Endothelial cell of umbilical vein (primary cell): Measurements from ENCODE around the gene PSG1. TPM values are rescaled to one million over a fixed set of nuclear protein-coding genes. Genes with fewer than 3 reads are reported as not detected.
A peak's percentile ranks its signal among the peaks of the same experiment; 100 is the strongest.
"Not testable (repeated sequence)": the region's sequence is repeated elsewhere in the genome, so short reads cannot be mapped to it uniquely, and the experiment has no call there.

ENCODE experiments used
- BruUV-seq: library from RNA; stranded (reverse); fragments of 400-500 nt; replicated peaks from 2 replicates; lab custom pipeline; 2021; lab: Mats Ljungman, UMichigan
- CTCF ChIA-PET: fragments of 300-600, 350-600 bp; sonication (Branson Sonifier 250); formaldehyde crosslinking; loops from one replicate; lab custom pipeline; 2021; ENCODE audit warnings: antibody characterized with exemption, inconsistent platforms; lab: Charles Lee
- POLR2A ChIA-PET: fragments of 300-600, 350-600 bp; sonication (Branson Sonifier 250); formaldehyde crosslinking; loops from one replicate; lab custom pipeline; 2021; ENCODE audit warnings: antibody characterized with exemption, inconsistent platforms; lab: Charles Lee
- DNase-seq: peaks from one replicate; pipeline ENCODE4 v3.0.0-alpha.2; 2011; ENCODE audit warnings: low read depth, low spot score
- FAIRE-seq: peaks from 2 replicates; lab custom pipeline; 2011; peaks lifted over from hg19 to GRCh38; lab: Jason Lieb, UNC
- H2AFZ ChIP-seq: 2 replicates; pipeline ENCODE4 v1.6.0; 2012; ENCODE audit warnings: low read depth, low read length, control low read depth, inconsistent platforms
- H3K27ac ChIP-seq: 2 replicates; pipeline ENCODE4 v1.5.1; 2011; ENCODE audit warnings: low read depth, mild to moderate bottlenecking, control low read depth, low read length, moderate library complexity; ENCODE audit not compliant: insufficient read depth
- H3K27me3 ChIP-seq, 2 experiments: 2 replicates each; pipeline versions ENCODE4 v1.6.0 to v1.6.1; 2011; ENCODE audit warnings: low read length in 2 of 2, mixed read lengths in 1 of 2; ENCODE audit not compliant: control insufficient read depth in 2 of 2, insufficient read depth in 2 of 2
- H3K36me3 ChIP-seq, 2 experiments: 2 replicates in 1 of 2; 3 replicates in 1 of 2; pipeline ENCODE4 v1.5.1; 2011; ENCODE audit warnings: low read length in 2 of 2, mild to moderate bottlenecking in 1 of 2, moderate library complexity in 1 of 2; ENCODE audit not compliant: control insufficient read depth in 2 of 2, insufficient read depth in 2 of 2; ENCODE audit errors: extremely low read depth in 1 of 2
- H3K4me1 ChIP-seq: 3 replicates; pipeline ENCODE4 v1.5.1; 2011; ENCODE audit warnings: mild to moderate bottlenecking, low read length; ENCODE audit not compliant: control insufficient read depth, insufficient read depth; ENCODE audit errors: extremely low read depth
- H3K4me2 ChIP-seq: 2 replicates; pipeline ENCODE4 v1.6.1; 2011; ENCODE audit warnings: low read length, control low read depth, mixed read lengths; ENCODE audit not compliant: insufficient read depth
- H3K4me3 ChIP-seq, 3 experiments: fragments of 200-600 bp in 1 of 3; sonication (generic), shearing (Covaris generic) in 1 of 3; replicated peaks in 1 of 3; 2 replicates each; pipeline ENCODE4 v1.5.1; 2011 to 2016; ENCODE audit warnings: control low read depth in 3 of 3, low read length in 3 of 3, mild to moderate bottlenecking in 2 of 3, inconsistent platforms in 1 of 3, low read depth in 1 of 3, moderate library complexity in 1 of 3; ENCODE audit not compliant: insufficient read depth in 1 of 3
- H3K79me2 ChIP-seq: 2 replicates; pipeline ENCODE4 v1.6.0; 2012; ENCODE audit warnings: low read length, inconsistent platforms; ENCODE audit not compliant: control insufficient read depth, insufficient read depth
- H3K9ac ChIP-seq: replicated peaks from 2 replicates; pipeline ENCODE3; 2011; ENCODE audit warnings: low read length, control low read depth; ENCODE audit not compliant: insufficient read depth; ENCODE audit errors: extremely low read depth
- H3K9me1 ChIP-seq: replicated peaks from 3 replicates; pipeline ENCODE4 v1.6.0; 2011; ENCODE audit warnings: mild to moderate bottlenecking, low read length; ENCODE audit not compliant: control insufficient read depth, insufficient read depth; ENCODE audit errors: extremely low read depth
- H3K9me3 ChIP-seq: replicated peaks from 2 replicates; pipeline ENCODE4 v1.5.1; 2012; ENCODE audit warnings: low read length, inconsistent platforms; ENCODE audit not compliant: control insufficient read depth, insufficient read depth
- H4K20me1 ChIP-seq: replicated peaks from 2 replicates; pipeline ENCODE3; 2011; ENCODE audit warnings: mild to moderate bottlenecking, low read length; ENCODE audit not compliant: control insufficient read depth, insufficient read depth; ENCODE audit errors: extremely low read depth
- CTCF ChIP-seq, 2 donors: IDR thresholded peaks; 1 replicate in 1 of 2; 2 replicates in 1 of 2; pipeline ENCODE4 v1.5.1; 2011; ENCODE audit warnings: low read length in 2 of 2, mild to moderate bottlenecking in 2 of 2, moderate library complexity in 2 of 2, control low read depth in 1 of 2, inconsistent platforms in 1 of 2, low read depth in 1 of 2; ENCODE audit not compliant: insufficient read depth in 1 of 2; ENCODE audit errors: extremely low read depth in 1 of 2
- dilution Hi-C: fragments of 300-500 bp; cut with MboI; formaldehyde crosslinking; loops from one replicate; pipeline ENCODE4 v1.15.0; 2019; ENCODE audit warnings: low sequenced_read_pairs; ENCODE audit not compliant: extremely low pct_ligation_motif_present
- intact Hi-C: fragments of 100-400 bp; cut with micrococcal nuclease; formaldehyde crosslinking; loops from one replicate; pipeline ENCODE4 v1.10.0; 2022
- polyA plus RNA-seq, 4 experiments: library from polyadenylated mRNA; depleted of rRNA in 3 of 4; stranded (reverse) in 3 of 4; unstranded in 1 of 4; fragments of >200 nt; gene quantifications; 2 replicates each; pipeline versions ENCODE4 v1.2.1 to v1.2.3, GENCODE V29; 2011 to 2012; ENCODE audit warnings: missing spikeins in 1 of 4
- total RNA-seq: library from RNA; stranded (reverse); gene quantifications from 2 replicates; pipeline ENCODE4 v1.2.3, GENCODE V29; 2021

The PSG1 gene
- total and polyA plus RNA-seq, 2 donors (not counting 3 experiments of a cell fraction or from before 2014, with no cell fraction given) = not detected

DNA sequence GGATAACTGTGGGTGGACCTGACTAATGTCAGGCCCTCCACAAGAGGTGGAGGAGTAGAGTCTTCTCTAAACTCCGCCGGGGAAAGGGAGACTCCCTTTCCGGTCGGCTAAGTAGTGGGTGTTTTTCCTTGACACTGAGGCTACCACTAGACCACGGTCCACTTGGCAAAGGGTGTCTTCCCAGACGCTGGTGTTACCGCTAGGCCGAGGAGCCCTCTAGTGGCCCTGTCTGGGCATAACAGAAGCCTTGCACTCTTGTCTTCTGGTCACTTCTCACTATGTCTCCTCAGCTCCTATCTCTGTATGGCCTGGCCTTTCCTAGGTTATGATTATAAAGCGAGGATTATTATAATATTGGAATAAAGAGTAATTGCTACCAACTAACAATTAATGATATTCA, 43.6 kb upstream of the PSG1 start:
- H3K4me1 ChIP-seq, CTCF ChIA-PET, H4K20me1 ChIP-seq, H3K4me3 ChIP-seq, H3K9me1 ChIP-seq, H3K36me3 ChIP-seq, POLR2A ChIA-PET, H3K27ac ChIP-seq, H2AFZ ChIP-seq, H3K27me3 ChIP-seq, H3K79me2 ChIP-seq, BruUV-seq, dilution Hi-C loops, H3K4me2 ChIP-seq, H3K9ac ChIP-seq, H3K9me3 ChIP-seq, DNase-seq: not testable (repeated sequence)
- peak; percentile 46 for FAIRE-seq
- intact Hi-C loops = loop anchor here (10.0 kb wide), 1 partner anchor 128 kb away; no protein-coding TSS in a partner anchor
- TF ChIP-seq CTCF (IDR thresholded peaks at IDR 0.05; ENCODE audit: extremely low read depth in 1 of 2, insufficient read depth in 1 of 2, low read depth in 1 of 2, low read length in 2 of 2) = peak; percentile 18 to 19

DNA sequence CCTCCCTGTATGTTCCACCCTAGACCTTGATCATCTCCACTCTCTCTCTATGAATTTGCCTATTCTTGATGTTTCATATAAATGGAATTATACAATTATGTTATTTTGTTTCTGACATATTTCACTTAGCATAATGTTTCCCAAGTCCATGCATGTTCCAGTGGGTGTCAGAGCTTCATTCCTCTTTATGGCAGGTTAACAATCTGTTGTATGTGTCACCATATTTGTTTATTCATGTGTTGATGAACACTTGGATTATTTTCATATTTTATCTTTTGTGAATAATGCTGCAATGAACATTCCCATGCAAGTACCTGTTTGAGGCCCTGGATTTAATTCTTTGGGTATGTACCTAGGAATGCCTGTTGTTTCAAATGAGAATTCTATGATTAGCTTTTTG, 41.5 kb upstream of the PSG1 start:
- H3K4me2 ChIP-seq, H3K36me3 ChIP-seq, H2AFZ ChIP-seq, H3K9me1 ChIP-seq, H3K9ac ChIP-seq, H3K27me3 ChIP-seq, dilution Hi-C loops, H3K9me3 ChIP-seq, CTCF ChIA-PET, H3K4me3 ChIP-seq, DNase-seq, BruUV-seq, FAIRE-seq, H3K27ac ChIP-seq, POLR2A ChIA-PET, H4K20me1 ChIP-seq, H3K4me1 ChIP-seq, H3K79me2 ChIP-seq: not testable (repeated sequence)
- intact Hi-C loops = loop anchor here (10.0 kb wide), 1 partner anchor 126 kb away; no protein-coding TSS in a partner anchor
